ENCODE results near the gene CACNA1S.

Gene CACNA1S

DNA sequence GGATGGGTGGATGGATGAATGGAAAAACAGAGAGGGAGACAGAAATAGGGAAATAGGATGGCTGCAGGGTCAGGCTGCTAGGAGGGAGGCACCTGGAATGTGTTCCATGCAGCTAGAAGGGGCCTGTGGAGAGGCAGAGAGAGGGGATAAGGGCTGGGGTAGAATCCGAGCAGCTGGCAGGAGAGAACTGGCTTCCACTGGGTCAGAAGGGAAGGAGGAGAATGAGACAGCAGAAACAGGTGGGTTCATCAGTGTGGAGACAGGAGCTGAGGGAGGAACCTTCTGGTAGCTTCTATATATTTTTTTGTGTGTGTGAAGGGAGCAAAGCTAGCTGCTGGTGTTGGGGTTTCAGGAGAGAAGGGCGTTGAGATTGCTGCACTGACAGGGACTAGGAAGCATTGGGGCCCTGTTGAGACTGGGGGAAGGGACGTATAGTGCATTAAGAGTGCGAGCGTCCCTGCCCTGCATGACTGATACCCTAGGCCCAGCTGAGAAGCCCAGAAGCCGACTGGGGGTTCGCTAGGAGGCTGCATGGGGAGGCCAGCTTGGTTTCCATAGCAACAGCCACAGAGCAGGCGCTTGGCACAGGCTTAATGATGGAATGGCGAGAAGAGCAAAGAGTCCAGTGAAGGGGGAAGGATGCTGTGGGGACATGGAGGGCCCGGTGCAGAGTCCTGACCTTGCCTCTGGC is 73.9 kb downstream of the CACNA1S start:
- Histone ChIP-seq H3K27ac (ENCODE audit: low read length) (no peak overlapping the region), H3K27me3 (ENCODE audit: low read depth, low read length) (peaks cover 17% of the 10 kb centered on the region)
- TF ChIP-seq EZH2phosphoT487 (IDR thresholded peaks at IDR 0.05; ENCODE audit: low read depth) (no peak), CTCF (IDR thresholded peaks at IDR 0.05; ENCODE audit: low read depth, low read length) (no peak)

GRCh38 chr1:201036188-201036842 is 75.9 kb downstream of the CACNA1S start:
- Histone ChIP-seq H3K9ac (ENCODE audit: low read length) (no peak overlapping the region), H3K36me3 (replicated peaks; ENCODE audit: low read depth, low read length) (no peaks in the 10 kb centered on the region), H4K20me1 (ENCODE audit: insufficient read depth, low read length) (no peaks in the 10 kb centered on the region), H3K9me3 (ENCODE audit: insufficient read depth, low read length) (no peaks in the 10 kb centered on the region), H3K4me2 (ENCODE audit: low read length) (no peak overlapping the region), H2AFZ (ENCODE audit: low read depth, low read length) (no peak overlapping the region), H3K27ac (ENCODE audit: low read length) (no peak overlapping the region), H3K4me3 (ENCODE audit: low read length) (no peak overlapping the region), H3K79me2 (ENCODE audit: low read length) (no peaks in the 10 kb centered on the region), H3K27me3 (ENCODE audit: low read depth, low read length) (peaks cover 17% of the 10 kb centered on the region), H3K4me1 (ENCODE audit: low read length) (no peaks in the 10 kb centered on the region)
- TF ChIP-seq CTCF (IDR thresholded peaks at IDR 0.05; ENCODE audit: low read depth, low read length) (no peak), EZH2phosphoT487 (IDR thresholded peaks at IDR 0.05; ENCODE audit: low read depth) (no peak)

More for the DNA sequence above, 73.9 kb downstream of the CACNA1S start:
- peaks cover 2% of the 10 kb centered on the region; the same call in 1 of the 2 replicates for H3K4me1 ChIP-seq (ENCODE audit: low read length)
- no peak overlapping the region for H3K9ac ChIP-seq (ENCODE audit: low read length)
- H2AFZ ChIP-seq (ENCODE audit: low read depth, low read length), result no peak overlapping the region
- no peaks in the 10 kb centered on the region for H3K9me3 ChIP-seq (ENCODE audit: insufficient read depth, low read length)
- no peaks in the 10 kb centered on the region for H3K36me3 ChIP-seq (replicated peaks; ENCODE audit: low read depth, low read length)
- H3K4me3 ChIP-seq (ENCODE audit: low read length), result no peak overlapping the region
- no peak overlapping the region for H3K4me2 ChIP-seq (ENCODE audit: low read length)
- no peaks in the 10 kb centered on the region for H3K79me2 ChIP-seq (ENCODE audit: low read length)
- no peaks in the 10 kb centered on the region for H4K20me1 ChIP-seq (ENCODE audit: insufficient read depth, low read length)

GRCh38 chr1:201034671-201035070 is 77.6 kb downstream of the CACNA1S start:
- Histone ChIP-seq H3K4me1 (ENCODE audit: low read length) (no peaks in the 10 kb centered on the region), H3K9ac (ENCODE audit: low read length) (no peak overlapping the region), H3K4me2 (ENCODE audit: low read length) (no peak overlapping the region), H3K36me3 (replicated peaks; ENCODE audit: low read depth, low read length) (no peaks in the 10 kb centered on the region), H3K27me3 (ENCODE audit: low read depth, low read length) (peaks cover 17% of the 10 kb centered on the region), H2AFZ (ENCODE audit: low read depth, low read length) (no peak overlapping the region), H3K4me3 (ENCODE audit: low read length) (no peak overlapping the region), H3K27ac (ENCODE audit: low read length) (no peak overlapping the region), H4K20me1 (ENCODE audit: insufficient read depth, low read length) (no peaks in the 10 kb centered on the region), H3K79me2 (ENCODE audit: low read length) (no peaks in the 10 kb centered on the region), H3K9me3 (ENCODE audit: insufficient read depth, low read length) (no peaks in the 10 kb centered on the region)
- TF ChIP-seq CTCF (IDR thresholded peaks at IDR 0.05; ENCODE audit: low read depth, low read length) (no peak), EZH2phosphoT487 (IDR thresholded peaks at IDR 0.05; ENCODE audit: low read depth) (no peak)

DNA sequence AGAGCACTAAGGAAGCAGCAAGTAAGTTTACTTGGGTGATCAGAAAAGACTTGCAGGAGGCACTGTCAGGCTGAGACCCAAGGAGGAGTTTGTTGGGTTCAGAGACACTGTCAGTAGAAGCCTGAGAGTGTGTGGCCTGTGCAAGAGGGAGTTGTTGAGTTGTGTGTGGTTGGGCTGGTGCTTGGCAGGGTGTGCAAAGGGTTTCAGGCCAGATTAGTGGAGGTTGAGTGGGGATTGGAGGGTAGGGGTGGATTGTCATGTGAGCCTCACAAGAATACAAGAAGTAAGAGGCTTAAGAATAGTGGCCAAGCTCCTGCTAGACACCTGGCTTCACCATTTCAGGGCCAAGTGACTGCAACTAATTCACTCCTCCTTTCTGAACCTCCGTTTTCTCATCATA is 79.8 kb downstream of the CACNA1S start:
- no peak for TF ChIP-seq EZH2phosphoT487 (IDR thresholded peaks at IDR 0.05; ENCODE audit: low read depth)
- no peak for TF ChIP-seq CTCF (IDR thresholded peaks at IDR 0.05; ENCODE audit: low read depth, low read length)
- H3K27me3 ChIP-seq (ENCODE audit: low read depth, low read length), result peaks cover 14% of the 10 kb centered on the region
- no peak overlapping the region for H3K27ac ChIP-seq (ENCODE audit: low read length)
- H3K36me3 ChIP-seq (replicated peaks; ENCODE audit: low read depth, low read length), result no peaks in the 10 kb centered on the region
- no peaks in the 10 kb centered on the region for H3K9me3 ChIP-seq (ENCODE audit: insufficient read depth, low read length)
- H3K4me2 ChIP-seq (ENCODE audit: low read length), result no peak overlapping the region
- no peaks in the 10 kb centered on the region for H3K4me1 ChIP-seq (ENCODE audit: low read length)
- H3K4me3 ChIP-seq (ENCODE audit: low read length), result no peak overlapping the region
- no peaks in the 10 kb centered on the region for H4K20me1 ChIP-seq (ENCODE audit: insufficient read depth, low read length)
- no peak overlapping the region for H2AFZ ChIP-seq (ENCODE audit: low read depth, low read length)
- no peaks in the 10 kb centered on the region for H3K79me2 ChIP-seq (ENCODE audit: low read length)
- no peak overlapping the region for H3K9ac ChIP-seq (ENCODE audit: low read length)
